Osteoblast (primary cell): ENCODE measurements around the gene UCP3. TPM values are rescaled to one million over a fixed set of nuclear protein-coding genes. Genes with fewer than 3 reads are reported as not detected.

ENCODE experiments used
- DNase-seq: peaks from one replicate; pipeline ENCODE4 v3.0.0; 2011; ENCODE audit warnings: low spot score, mixed read lengths; ENCODE audit not compliant: insufficient read length; ENCODE audit errors: missing footprints
- H2AFZ ChIP-seq: 2 replicates; pipeline ENCODE4 v1.6.0; 2011; ENCODE audit warnings: mild to moderate bottlenecking, low read length
- H3K27ac ChIP-seq: 2 replicates; pipeline ENCODE4 v1.5.1; 2011; ENCODE audit warnings: mild to moderate bottlenecking, low read depth, low read length, moderate library complexity
- H3K27me3 ChIP-seq: 2 replicates; pipeline ENCODE4 v1.6.0; 2012; ENCODE audit warnings: mild to moderate bottlenecking, control low read depth, inconsistent platforms, low read length, moderate library complexity; ENCODE audit not compliant: insufficient read depth
- H3K36me3 ChIP-seq: 2 replicates; pipeline ENCODE4 v1.5.1; 2011; ENCODE audit warnings: mild to moderate bottlenecking, low read length, control low read depth, moderate library complexity; ENCODE audit not compliant: insufficient read depth
- H3K4me1 ChIP-seq: 2 replicates; pipeline ENCODE4 v1.5.1; 2011; ENCODE audit warnings: mild to moderate bottlenecking, low read length, control low read depth, moderate library complexity; ENCODE audit not compliant: insufficient read depth
- H3K4me2 ChIP-seq: 2 replicates; pipeline ENCODE4 v1.6.0; 2011; ENCODE audit warnings: mild to moderate bottlenecking, low read length; ENCODE audit not compliant: insufficient read depth
- H3K4me3 ChIP-seq: fragments of 200-600 bp; sonication (generic); 3 replicates; pipeline ENCODE4 v1.5.1; 2012; ENCODE audit warnings: mild to moderate bottlenecking, low read length, inconsistent platforms; ENCODE audit not compliant: insufficient read depth
- H3K79me2 ChIP-seq: 2 replicates; pipeline ENCODE4 v1.6.0; 2012; ENCODE audit warnings: mild to moderate bottlenecking, low read length, control low read depth, inconsistent platforms; ENCODE audit not compliant: insufficient read depth
- H3K9me3 ChIP-seq: 2 replicates; pipeline ENCODE4 v1.5.1; 2011; ENCODE audit warnings: low read depth, low read length, control low read depth
- H4K20me1 ChIP-seq: 2 replicates; pipeline ENCODE4 v1.6.0; 2012; ENCODE audit warnings: mild to moderate bottlenecking, low read length, control low read depth; ENCODE audit not compliant: insufficient read depth
- CTCF ChIP-seq: IDR thresholded peaks from 2 replicates; pipeline ENCODE4 v1.5.1; 2011; ENCODE audit warnings: mild to moderate bottlenecking, low read depth, low read length, moderate library complexity; ENCODE audit errors: extremely low read depth
- total RNA-seq: library from RNA; depleted of rRNA; stranded (reverse); fragments of >200 nt; gene quantifications from 2 replicates; pipeline ENCODE4 v1.2.3, GENCODE V29; 2012

Gene UCP3
- total RNA-seq, 1 donor, result under 0.01 TPM

GRCh38 chr11:74010306-74011300 lies 1.7 kb upstream of the UCP3 start:
- no peak for DNase-seq
- Histone ChIP-seq H4K20me1 (no peaks in the 10 kb centered on the region), H3K27ac (no peak overlapping the region), H2AFZ (no peak overlapping the region), H3K36me3 (peaks cover 5% of the 10 kb centered on the region), H3K4me1 (peaks cover 6% of the 10 kb centered on the region), H3K4me2 (no peak overlapping the region), H3K9me3 (no peaks in the 10 kb centered on the region), H3K4me3 (no peak overlapping the region), H3K79me2 (no peaks in the 10 kb centered on the region), H3K27me3 (no peaks in the 10 kb centered on the region)
- no peak for TF ChIP-seq CTCF

- Histone ChIP-seq H3K4me2 (no peak overlapping the region), H3K79me2 (no peaks in the 10 kb centered on the region), H3K4me1 (peaks cover 6% of the 10 kb centered on the region), H3K27me3 (no peaks in the 10 kb centered on the region), H3K4me3 (no peak overlapping the region), H4K20me1 (no peaks in the 10 kb centered on the region), H2AFZ (no peak overlapping the region), H3K27ac (no peak overlapping the region), H3K9me3 (no peaks in the 10 kb centered on the region), H3K36me3 (peaks cover 5% of the 10 kb centered on the region)
- DNase-seq, result no peak
- TF ChIP-seq CTCF, result no peak
Measured at GRCh38 chr11:74009675-74010305, 905 bp upstream of the UCP3 start.

GRCh38 chr11:74009230-74009547 lies 304 bp upstream of the UCP3 start:
- H3K4me1 ChIP-seq, result peaks cover 6% of the 10 kb centered on the region
- peaks cover 5% of the 10 kb centered on the region for H3K36me3 ChIP-seq
- H3K27ac ChIP-seq, result no peak overlapping the region
- H3K9me3 ChIP-seq, result no peaks in the 10 kb centered on the region
- H4K20me1 ChIP-seq, result no peaks in the 10 kb centered on the region
- no peak overlapping the region for H3K4me2 ChIP-seq
- no peaks in the 10 kb centered on the region for H3K79me2 ChIP-seq
- H2AFZ ChIP-seq, result no peak overlapping the region
- no peak for DNase-seq
- H3K27me3 ChIP-seq, result no peaks in the 10 kb centered on the region
- H3K4me3 ChIP-seq, result no peak overlapping the region
- TF ChIP-seq CTCF, result no peak
